ENCODE data around the gene TRMT112. TPM values are rescaled to one million over a fixed set of nuclear protein-coding genes. Genes with fewer than 3 reads are reported as not detected.
"Not testable (repeated sequence)": the region's sequence is repeated elsewhere in the genome, so short reads cannot be mapped to it uniquely, and the experiment has no call there.

TRMT112 gene
- total RNA-seq, 1 donor from 2014 or later = 587 TPM

DNA sequence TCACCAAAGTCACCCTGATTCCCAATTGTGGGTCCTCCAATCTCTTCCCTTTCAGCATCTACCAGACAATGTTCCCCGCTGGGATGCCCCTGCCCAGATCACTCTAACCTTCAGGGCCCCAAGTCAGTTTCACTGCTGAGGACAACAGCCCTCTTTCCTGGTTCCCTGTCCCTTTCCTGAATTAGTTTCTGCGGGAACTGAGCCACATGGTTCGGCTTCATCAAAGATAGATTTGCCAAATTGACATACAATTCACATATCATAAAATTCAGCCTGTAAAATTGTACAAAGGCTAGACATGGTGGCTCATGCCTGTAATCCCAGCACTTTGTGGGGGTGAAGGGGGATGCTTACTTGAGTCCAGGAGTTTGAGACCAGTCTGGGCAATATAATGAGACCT lies 10.6 kb upstream of the TRMT112 start:
- H3K36me3 ChIP-seq (ENCODE audit: control insufficient read depth, insufficient read depth, low read length) = no peaks in the 10 kb centered on the region
- no peak for FAIRE-seq

GRCh38 chr11:64327375-64327774 lies 10.0 kb upstream of the TRMT112 start:
- FAIRE-seq = no peak
- peaks cover 4% of the 10 kb centered on the region for H3K36me3 ChIP-seq (ENCODE audit: control insufficient read depth, insufficient read depth, low read length)
- no peak overlapping the region for H3K4me3 ChIP-seq (ENCODE audit: low read depth, low read length)
- TF ChIP-seq CTCF (IDR thresholded peaks at IDR 0.05; ENCODE audit: insufficient read depth, low read length, severe bottlenecking) = no peak
- no peaks in the 10 kb centered on the region for H3K27me3 ChIP-seq (ENCODE audit: control insufficient read depth, insufficient read depth, low read length)
- no peak for DNase-seq (ENCODE audit: low read depth)

More for the DNA sequence above, 10.6 kb upstream of the TRMT112 start:
- no peaks in the 10 kb centered on the region for H3K27me3 ChIP-seq (ENCODE audit: control insufficient read depth, insufficient read depth, low read length)
- no peak for TF ChIP-seq CTCF (IDR thresholded peaks at IDR 0.05; ENCODE audit: insufficient read depth, low read length, severe bottlenecking)
- no peak for DNase-seq (ENCODE audit: low read depth)
- no peak overlapping the region for H3K4me3 ChIP-seq (ENCODE audit: low read depth, low read length)

DNA sequence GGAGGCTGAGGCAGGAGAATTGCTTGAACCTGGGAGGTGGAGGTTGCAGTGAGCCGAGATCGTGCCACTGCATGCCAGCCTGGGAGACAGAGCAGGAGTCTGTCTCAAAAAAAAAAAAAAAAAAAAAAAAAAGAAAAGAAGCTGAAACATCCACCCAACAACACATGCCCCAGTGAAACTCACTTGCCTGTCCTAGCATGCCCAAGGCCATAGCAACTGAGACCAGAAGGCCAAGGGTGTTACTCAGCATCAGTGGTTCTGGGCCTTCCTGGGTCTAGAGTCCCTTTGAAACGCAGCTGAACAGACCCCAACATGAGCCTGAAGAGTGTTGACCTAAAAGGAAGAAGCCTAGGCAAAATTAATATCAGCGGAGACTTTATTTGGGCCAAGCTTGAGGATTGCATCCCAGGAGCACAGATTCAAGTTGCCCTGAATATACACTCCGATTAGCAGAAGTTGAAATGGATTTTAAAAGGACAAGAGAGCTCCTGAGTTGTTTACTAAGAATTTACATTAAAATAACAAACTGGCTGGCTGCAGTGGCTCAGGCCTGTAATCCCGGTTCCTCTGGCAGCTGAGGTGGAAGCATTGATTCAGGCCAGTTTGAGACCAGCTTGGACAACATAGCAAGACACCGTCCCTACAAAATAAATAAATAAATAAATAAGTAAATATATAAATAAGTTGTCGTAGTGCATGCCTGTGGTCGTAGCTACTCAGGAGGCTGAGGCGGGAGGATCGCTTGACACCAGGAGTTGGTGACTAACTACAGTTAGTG lies 7.5 kb upstream of the TRMT112 start:
- H3K27me3 ChIP-seq (ENCODE audit: control insufficient read depth, insufficient read depth, low read length) = no peaks in the 10 kb centered on the region
- TF ChIP-seq CTCF (IDR thresholded peaks at IDR 0.05; ENCODE audit: insufficient read depth, low read length, severe bottlenecking) = no peak
- FAIRE-seq (no peak), DNase-seq (ENCODE audit: low read depth) (peak; percentile 97)
- H3K4me3 ChIP-seq (ENCODE audit: low read depth, low read length) = no peak overlapping the region
- H3K36me3 ChIP-seq (ENCODE audit: control insufficient read depth, insufficient read depth, low read length) = peaks cover 12% of the 10 kb centered on the region

GRCh38 chr11:64323984-64324383 lies 6.6 kb upstream of the TRMT112 start:
- H3K27me3 ChIP-seq (ENCODE audit: control insufficient read depth, insufficient read depth, low read length); FAIRE-seq; DNase-seq (ENCODE audit: low read depth); H3K4me3 ChIP-seq (ENCODE audit: low read depth, low read length): not testable (repeated sequence)
- H3K36me3 ChIP-seq (ENCODE audit: control insufficient read depth, insufficient read depth, low read length) = peaks cover 16% of the 10 kb centered on the region

DNA sequence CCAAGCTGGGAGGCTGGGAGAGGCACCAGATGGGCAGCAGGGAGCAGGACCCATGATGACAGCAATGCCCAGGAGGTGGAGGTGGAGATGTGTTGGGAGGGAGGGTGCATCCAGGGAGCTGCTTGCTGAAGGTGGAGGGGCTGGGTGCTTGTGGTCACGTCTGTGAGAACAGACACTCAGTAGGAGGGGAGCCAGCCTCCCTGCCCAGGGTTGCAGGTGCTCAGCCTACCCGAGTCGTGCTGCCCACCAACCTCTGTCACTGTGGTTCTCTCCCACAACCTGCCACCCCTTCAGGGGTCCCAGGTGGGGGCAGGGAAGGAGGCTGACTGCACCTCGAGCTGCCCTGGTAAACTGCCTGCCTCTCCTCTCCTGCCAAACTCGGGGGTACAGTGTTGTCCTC lies 6.0 kb upstream of the TRMT112 start:
- FAIRE-seq = no peak

DNA sequence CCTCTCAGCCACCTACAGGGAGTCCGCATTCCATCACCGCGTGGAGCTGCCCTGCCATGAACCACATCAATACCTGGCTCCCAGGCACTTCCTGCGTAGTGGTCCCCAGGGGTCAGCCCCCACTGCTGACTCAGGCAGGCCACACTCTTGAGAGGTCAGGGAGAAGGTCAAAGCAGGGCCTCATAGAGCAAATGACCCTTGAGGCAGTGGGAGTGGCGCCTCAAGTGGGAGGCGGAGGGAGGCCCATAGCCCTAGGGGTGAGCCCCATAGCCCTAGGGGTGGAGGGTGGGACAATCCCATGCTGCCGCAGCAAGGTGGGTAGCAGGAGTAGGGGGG lies 5.5 kb upstream of the TRMT112 start:
- H3K27me3 ChIP-seq (ENCODE audit: control insufficient read depth, insufficient read depth, low read length) = no peaks in the 10 kb centered on the region
- FAIRE-seq (no peak), DNase-seq (ENCODE audit: low read depth) (no peak)
- no peak for TF ChIP-seq CTCF (IDR thresholded peaks at IDR 0.05; ENCODE audit: insufficient read depth, low read length, severe bottlenecking)
- H3K36me3 ChIP-seq (ENCODE audit: control insufficient read depth, insufficient read depth, low read length) = peaks cover 16% of the 10 kb centered on the region
- H3K4me3 ChIP-seq (ENCODE audit: low read depth, low read length) = no peak overlapping the region

More for the DNA sequence above, 6.0 kb upstream of the TRMT112 start:
- DNase-seq (ENCODE audit: low read depth) = no peak
- Histone ChIP-seq H3K36me3 (ENCODE audit: control insufficient read depth, insufficient read depth, low read length) (peaks cover 16% of the 10 kb centered on the region), H3K27me3 (ENCODE audit: control insufficient read depth, insufficient read depth, low read length) (no peaks in the 10 kb centered on the region), H3K4me3 (ENCODE audit: low read depth, low read length) (no peak overlapping the region)
- TF ChIP-seq CTCF (IDR thresholded peaks at IDR 0.05; ENCODE audit: insufficient read depth, low read length, severe bottlenecking) = no peak

Data from bronchial epithelial cell (primary cell).